Keratinocyte (primary cell): ENCODE data around the gene TOR4A. TPM values are rescaled to one million over a fixed set of nuclear protein-coding genes. Genes with fewer than 3 reads are reported as not detected.

ENCODE experiments used
- DNase-seq: peaks from one replicate; pipeline ENCODE4 v3.0.0-alpha.2; 2011; ENCODE audit warnings: low read depth, missing footprints, low spot score
- FAIRE-seq: peaks from 2 replicates; lab custom pipeline; 2011; peaks lifted over from hg19 to GRCh38; lab: Jason Lieb, UNC
- H2AFZ ChIP-seq: 2 replicates; pipeline ENCODE4 v1.6.0; 2012; ENCODE audit warnings: low read length, control low read depth, inconsistent platforms; ENCODE audit not compliant: control insufficient read depth
- H3K27ac ChIP-seq: 2 replicates; pipeline ENCODE4 v1.5.1; 2011; ENCODE audit warnings: low read length; ENCODE audit not compliant: control insufficient read depth, insufficient read depth
- H3K27me3 ChIP-seq: 3 replicates; pipeline ENCODE4 v1.6.0; 2011; ENCODE audit warnings: low read length; ENCODE audit not compliant: control insufficient read depth, insufficient read depth; ENCODE audit errors: extremely low read depth
- H3K36me3 ChIP-seq, 2 experiments: 2 replicates in 1 of 2; 3 replicates in 1 of 2; pipeline ENCODE4 v1.5.1; 2011; ENCODE audit warnings: low read length in 2 of 2, mild to moderate bottlenecking in 1 of 2; ENCODE audit not compliant: control insufficient read depth in 2 of 2, insufficient read depth in 2 of 2; ENCODE audit errors: extremely low read depth in 1 of 2
- H3K4me1 ChIP-seq: 3 replicates; pipeline ENCODE4 v1.5.1; 2011; ENCODE audit warnings: low read length; ENCODE audit not compliant: control insufficient read depth, insufficient read depth; ENCODE audit errors: extremely low read depth
- H3K4me2 ChIP-seq: 3 replicates; pipeline ENCODE4 v1.6.0; 2011; ENCODE audit warnings: low read depth, low read length; ENCODE audit not compliant: control insufficient read depth, insufficient read depth; ENCODE audit errors: extremely low read depth
- H3K4me3 ChIP-seq, 3 experiments: fragments of 200-600 bp in 1 of 3; sonication (generic) in 1 of 3; 2 replicates in 2 of 3; 3 replicates in 1 of 3; pipeline ENCODE4 v1.5.1; 2011 to 2016; ENCODE audit warnings: low read length in 3 of 3, mild to moderate bottlenecking in 3 of 3, control low read depth in 2 of 3, inconsistent platforms in 1 of 3, low read depth in 1 of 3, mixed read lengths in 1 of 3, mixed run types in 1 of 3, moderate library complexity in 1 of 3; ENCODE audit not compliant: control insufficient read depth in 2 of 3, insufficient read depth in 2 of 3; ENCODE audit errors: extremely low read depth in 1 of 3
- H3K79me2 ChIP-seq: 2 replicates; pipeline ENCODE4 v1.6.0; 2012; ENCODE audit warnings: low read length; ENCODE audit not compliant: control insufficient read depth, insufficient read depth
- H3K9ac ChIP-seq: 3 replicates; pipeline ENCODE4 v1.6.0; 2011; ENCODE audit warnings: low read length; ENCODE audit not compliant: control insufficient read depth, insufficient read depth; ENCODE audit errors: extremely low read depth
- H3K9me1 ChIP-seq: 3 replicates; pipeline ENCODE4 v1.6.0; 2011; ENCODE audit warnings: low read length; ENCODE audit not compliant: control insufficient read depth, insufficient read depth; ENCODE audit errors: extremely low read depth
- H3K9me3 ChIP-seq: 2 replicates; pipeline ENCODE4 v1.5.1; 2012; ENCODE audit warnings: low read depth, low read length; ENCODE audit not compliant: control insufficient read depth
- H4K20me1 ChIP-seq: 3 replicates; pipeline ENCODE4 v1.6.0; 2011; ENCODE audit warnings: low read length; ENCODE audit not compliant: control insufficient read depth, insufficient read depth; ENCODE audit errors: extremely low read depth
- CTCF ChIP-seq, 3 experiments: IDR thresholded peaks in 1 of 3; conservative IDR thresholded peaks in 1 of 3; optimal IDR thresholded peaks in 1 of 3; 2 replicates in 2 of 3; 3 replicates in 1 of 3; pipeline versions ENCODE3 to v1.5.1; 2011; ENCODE audit warnings: low read length in 3 of 3, mild to moderate bottlenecking in 3 of 3, moderate library complexity in 2 of 3, control low read depth in 1 of 3, inconsistent platforms in 1 of 3; ENCODE audit not compliant: insufficient read depth in 2 of 3; ENCODE audit errors: extremely low read depth in 1 of 3
- EZH2 ChIP-seq: IDR thresholded peaks from one replicate; pipeline ENCODE4 v1.6.1; 2012; ENCODE audit warnings: inconsistent platforms, mild to moderate bottlenecking, low read length, moderate library complexity
- dilution Hi-C: fragments of 300-500 bp; cut with MboI; formaldehyde crosslinking; loops from one replicate; pipeline ENCODE4 v1.7.0; 2020; ENCODE audit warnings: low sequenced_read_pairs; ENCODE audit not compliant: extremely low pct_ligation_motif_present
- polyA plus RNA-seq, 5 experiments: library from polyadenylated mRNA; depleted of rRNA in 3 of 5; stranded (reverse) in 3 of 5; stranded (forward) in 1 of 5; unstranded in 1 of 5; fragments of >200 nt; gene quantifications; 1 replicate in 1 of 5; 2 replicates in 3 of 5; 3 replicates in 1 of 5; pipeline versions ENCODE4 v1.2.1 to v1.2.3, GENCODE V29; 2011 to 2012; ENCODE audit warnings: missing spikeins in 2 of 5, low read depth in 1 of 5, low replicate concordance in 1 of 5

TOR4A gene
- polyA plus RNA-seq, 1 donor (not counting 4 experiments of a cell fraction or from before 2014, with no cell fraction given): 5.8 TPM

GRCh38 chr9:137293094-137293481 lies 15.6 kb downstream of the TOR4A start:
- H3K4me2 ChIP-seq: no peak overlapping the region
- no peaks in the 10 kb centered on the region for H3K9me3 ChIP-seq
- peaks cover 21% of the 10 kb centered on the region for H3K27me3 ChIP-seq
- dilution Hi-C loops: no loop called here
- H4K20me1 ChIP-seq: no peaks in the 10 kb centered on the region
- H3K79me2 ChIP-seq: no peaks in the 10 kb centered on the region
- no peak overlapping the region for H3K4me3 ChIP-seq
- H2AFZ ChIP-seq: no peak overlapping the region
- TF ChIP-seq EZH2 (no peak), CTCF (optimal IDR thresholded peaks at IDR 0.05 in 1 of 3, IDR thresholded peaks at IDR 0.05 in 1 of 3, conservative IDR thresholded peaks at IDR 0.05 in 1 of 3; ENCODE audit: extremely low read depth in 1 of 3, insufficient read depth in 2 of 3, low read length in 3 of 3) (no peak)
- H3K9ac ChIP-seq: no peak overlapping the region
- H3K4me1 ChIP-seq: peaks cover 3% of the 10 kb centered on the region
- DNase-seq (no peak), FAIRE-seq (no peak)
- H3K9me1 ChIP-seq: no peaks in the 10 kb centered on the region
- H3K27ac ChIP-seq: no peak overlapping the region
- no peaks in the 10 kb centered on the region for H3K36me3 ChIP-seq

DNA sequence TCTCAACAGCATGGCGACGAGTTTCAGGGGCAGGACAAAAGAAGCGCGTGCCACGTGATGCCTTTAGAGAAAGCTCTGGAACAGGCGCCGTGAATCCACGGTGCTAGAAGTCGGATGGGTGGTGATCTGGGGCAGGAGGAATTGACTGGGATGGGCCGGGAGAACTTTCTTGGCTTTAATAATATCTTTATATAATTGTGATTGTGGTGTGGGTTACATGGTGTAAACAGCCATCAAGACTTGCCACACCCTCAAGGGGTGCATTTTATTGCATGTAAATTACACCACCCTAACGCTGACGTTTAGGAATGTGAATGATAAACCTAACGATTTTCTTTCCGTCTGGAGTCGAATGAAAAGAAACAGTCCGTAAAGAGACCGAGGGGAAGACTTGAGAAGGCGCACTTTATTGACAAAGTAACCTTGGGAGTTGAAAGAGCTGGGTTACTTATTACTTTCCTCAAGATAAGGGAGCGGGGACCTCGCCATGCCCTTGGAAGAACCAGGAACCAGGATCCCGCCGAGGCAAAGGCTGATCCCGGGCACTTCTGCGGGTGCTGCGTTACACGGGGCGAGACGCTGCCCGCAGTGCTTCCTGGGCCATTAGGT lies 16.1 kb downstream of the TOR4A start:
- TF ChIP-seq EZH2 (no peak), CTCF (optimal IDR thresholded peaks at IDR 0.05 in 1 of 3, IDR thresholded peaks at IDR 0.05 in 1 of 3, conservative IDR thresholded peaks at IDR 0.05 in 1 of 3; ENCODE audit: extremely low read depth in 1 of 3, insufficient read depth in 2 of 3, low read length in 3 of 3) (no peak)
- Histone ChIP-seq H3K4me1 (peaks cover 3% of the 10 kb centered on the region), H3K36me3 (no peaks in the 10 kb centered on the region), H3K9me3 (no peaks in the 10 kb centered on the region), H2AFZ (no peak overlapping the region), H3K4me2 (no peak overlapping the region), H3K27me3 (peaks cover 21% of the 10 kb centered on the region), H3K27ac (no peak overlapping the region), H3K9me1 (no peaks in the 10 kb centered on the region), H4K20me1 (no peaks in the 10 kb centered on the region), H3K79me2 (no peaks in the 10 kb centered on the region), H3K4me3 (no peak overlapping the region), H3K9ac (no peak overlapping the region)
- no peak for FAIRE-seq
- no peak for DNase-seq
- dilution Hi-C loops: no loop called here
